ENCODE data around the gene DNAJB2. TPM values are rescaled to one million over a fixed set of nuclear protein-coding genes. Genes with fewer than 3 reads are reported as not detected.

The DNAJB2 gene
- total RNA-seq, 1 experiment from 2014 or later, result 36.2 TPM

GRCh38 chr2:219250049-219250781 lies 29.0 kb upstream of the DNAJB2 start:
- BruUV-seq (replicated peaks), result no TSS peak
- no peak for DNase-seq (ENCODE audit: low read depth, low spot score)
- peaks cover 3 to 5% of the 10 kb centered on the region in 2 experiments; a peak in 2 of 4 replicates for H3K36me3 ChIP-seq (ENCODE audit: control insufficient read depth in 1 of 2, insufficient read depth in 2 of 2, low read length in 2 of 2)
- peaks cover 35% of the 10 kb centered on the region; the same call in 1 of the 2 replicates for H3K79me2 ChIP-seq (ENCODE audit: insufficient read depth, low read length)
- no peak overlapping the region for H3K4me3 ChIP-seq (replicated peaks in 1 of 2; ENCODE audit: low read depth in 1 of 2, low read length in 2 of 2)
- no peaks in the 10 kb centered on the region for H3K9me3 ChIP-seq (ENCODE audit: control insufficient read depth in 1 of 2, insufficient read depth in 1 of 2, low read depth in 1 of 2, low read length in 2 of 2)
- peaks cover 5% of the 10 kb centered on the region; the same call in 1 of the 2 replicates for H3K27me3 ChIP-seq (ENCODE audit: insufficient read depth, low read length)
- TF ChIP-seq SRF (IDR thresholded peaks at IDR 0.05; ENCODE audit: low read depth) (no peak), SP1 (IDR thresholded peaks at IDR 0.05; ENCODE audit: low read depth) (no peak), EZH2 (IDR thresholded peaks at IDR 0.05) (no peak), ELF1 (IDR thresholded peaks at IDR 0.05; ENCODE audit: borderline replicate concordance, low read depth) (no peak), POLR2AphosphoS5 (IDR thresholded peaks at IDR 0.05; ENCODE audit: low read depth, low read length) (no peak), ZBTB33 (IDR thresholded peaks at IDR 0.05; ENCODE audit: extremely low read depth, insufficient replicate concordance, low read length) (no peak), CEBPB (IDR thresholded peaks at IDR 0.05; ENCODE audit: low read depth) (no peak), YY1 (IDR thresholded peaks at IDR 0.05; ENCODE audit: extremely low read depth, insufficient replicate concordance, low read depth, low read length) (no peak), EGR1 (IDR thresholded peaks at IDR 0.05; ENCODE audit: low read depth) (no peak), FOSL1 (IDR thresholded peaks at IDR 0.05; ENCODE audit: low read depth) (no peak), ATF3 (IDR thresholded peaks at IDR 0.05) (no peak), RAD21 (IDR thresholded peaks at IDR 0.05; ENCODE audit: low read depth) (no peak), EZH2phosphoT487 (IDR thresholded peaks at IDR 0.05; ENCODE audit: borderline replicate concordance) (no peak), TCF7L2 (IDR thresholded peaks at IDR 0.05; ENCODE audit: borderline replicate concordance, extremely low read depth, insufficient read depth, insufficient read length) (no peak), JUND (IDR thresholded peaks at IDR 0.05) (no peak), CBX3 (IDR thresholded peaks at IDR 0.05; ENCODE audit: low read depth) (no peak), POLR2A (IDR thresholded peaks at IDR 0.05; ENCODE audit: borderline replicate concordance, extremely low read depth, insufficient read depth, insufficient read length) (no peak), CTCF (IDR thresholded peaks at IDR 0.05 in 2 of 3, conservative IDR thresholded peaks at IDR 0.05 in 1 of 3; ENCODE audit: borderline replicate concordance in 1 of 3, insufficient read depth in 1 of 3, low read depth in 2 of 3, low read length in 2 of 3) (no peak)
- intact Hi-C loops (cut with micrococcal nuclease), result no loop called here
- peak overlapping the region; percentile 38; the same call in 1 of the 2 replicates for H3K9ac ChIP-seq (ENCODE audit: low read length)
- peak overlapping the region; percentile 63 for H3K27ac ChIP-seq (ENCODE audit: low read depth, low read length)
- CTCF ChIA-PET, result interaction anchor here (1.2 to 2.8 kb wide), 4 partner anchors 24 to 45 kb away, joined by 3 to 14 read pairs (median 10); partner anchors contain the start of gene DNAJB2
- peak overlapping the region; percentile 69 for H3K4me2 ChIP-seq (ENCODE audit: low read length)
- RAD21 ChIA-PET (ENCODE audit: low non-redundant PET in 1 of 2, low total read pairs in 2 of 2, uncharacterized antibody in 2 of 2, unreplicated experiment in 2 of 2), result no interaction called here
- POLR2A ChIA-PET, result interaction anchor here (1.2 to 1.8 kb wide), 7 partner anchors 21 to 45 kb away, joined by 3 to 8 read pairs (median 4); partner anchors contain the start of genes ANKZF1, ATG9A, DNAJB2 and ZFAND2B
- no peak for ATAC-seq
- peaks cover 39 to 71% of the 10 kb centered on the region in 2 experiments for H3K4me1 ChIP-seq (ENCODE audit: control insufficient read depth in 1 of 2, insufficient read depth in 2 of 2, low read length in 2 of 2)
- H4K20me1 ChIP-seq (ENCODE audit: insufficient read depth), result no peaks in the 10 kb centered on the region
- no peak overlapping the region for H2AFZ ChIP-seq (ENCODE audit: low read depth, low read length, poor library complexity, severe bottlenecking)
- no peaks in the 10 kb centered on the region for H3K9me2 ChIP-seq (ENCODE audit: insufficient read depth)
